Breast epithelium (tissue), 4 donors: ENCODE measurements around the gene APEX2. TPM values are rescaled to one million over a fixed set of nuclear protein-coding genes. Genes with fewer than 3 reads are reported as not detected.

Experiments
- DNase-seq, 2 donors: peaks; one replicate each; pipeline ENCODE4 v3.0.0-alpha.2; 2019; ENCODE audit warnings: low spot score in 2 of 2
- H3K27ac ChIP-seq, 2 donors: fragments of 200-600 bp; sonication (generic) in 1 of 2; one replicate each; pipeline ENCODE4 v1.5.1; 2016 to 2019; ENCODE audit warnings: mild to moderate bottlenecking in 1 of 2
- H3K27me3 ChIP-seq, 2 donors: fragments of 200-600 bp; sonication (generic) in 1 of 2; one replicate each; pipeline versions ENCODE4 v1.5.1 to v1.6.0; 2017 to 2019; ENCODE audit warnings: control low read depth in 1 of 2, mild to moderate bottlenecking in 1 of 2
- H3K36me3 ChIP-seq: fragments of 200-600 bp; one replicate; pipeline ENCODE4 v1.5.1; 2019
- H3K4me1 ChIP-seq, 2 donors: fragments of 200-600 bp; sonication (generic); one replicate each; pipeline ENCODE4 v1.5.1; 2016 to 2019; ENCODE audit warnings: control low read depth in 1 of 2
- H3K4me3 ChIP-seq, 3 donors: fragments of 200-600 bp; sonication (generic); 1 replicate in 2 of 3; 2 replicates in 1 of 3; pipeline ENCODE4 v1.5.1; 2016 to 2019; ENCODE audit warnings: mild to moderate bottlenecking in 3 of 3, moderate library complexity in 2 of 3
- H3K9me3 ChIP-seq, 2 donors: fragments of 200-600 bp; sonication (generic) in 1 of 2; one replicate each; pipeline ENCODE4 v1.5.1; 2016 to 2019; ENCODE audit warnings: control low read depth in 1 of 2
- POLR2A ChIP-seq: fragments of 450-650 bp; IDR thresholded peaks from one replicate; pipeline ENCODE4 v1.6.1; 2016; ENCODE audit warnings: antibody characterized with exemption, mild to moderate bottlenecking, moderate library complexity
- POLR2AphosphoS5 ChIP-seq, 3 donors: sonication (generic); formaldehyde crosslinking; IDR thresholded peaks; one replicate each; pipeline ENCODE4 v1.6.1; 2017; ENCODE audit warnings: antibody characterized with exemption in 3 of 3
- intact Hi-C: fragments of 100-400 bp; cut with DNase I; formaldehyde crosslinking; loops from one replicate; pipeline ENCODE4 v1.15.1; 2023; ENCODE audit warnings: low total_unique reads
- total RNA-seq, 3 donors: library from RNA; depleted of rRNA; stranded (reverse); fragments of >200 nt; gene quantifications; one replicate each; pipeline ENCODE4 v1.1.0, GENCODE V29; 2016
- TF ChIP-seq, protein P1 (sequence below), 3 donors: fragments of 450-650 bp; IDR thresholded peaks; one replicate each; pipeline ENCODE4 v1.5.1; 2016 to 2017; ENCODE audit warnings: antibody characterized with exemption in 3 of 3, mild to moderate bottlenecking in 3 of 3, moderate library complexity in 3 of 3

Gene APEX2, protein sequence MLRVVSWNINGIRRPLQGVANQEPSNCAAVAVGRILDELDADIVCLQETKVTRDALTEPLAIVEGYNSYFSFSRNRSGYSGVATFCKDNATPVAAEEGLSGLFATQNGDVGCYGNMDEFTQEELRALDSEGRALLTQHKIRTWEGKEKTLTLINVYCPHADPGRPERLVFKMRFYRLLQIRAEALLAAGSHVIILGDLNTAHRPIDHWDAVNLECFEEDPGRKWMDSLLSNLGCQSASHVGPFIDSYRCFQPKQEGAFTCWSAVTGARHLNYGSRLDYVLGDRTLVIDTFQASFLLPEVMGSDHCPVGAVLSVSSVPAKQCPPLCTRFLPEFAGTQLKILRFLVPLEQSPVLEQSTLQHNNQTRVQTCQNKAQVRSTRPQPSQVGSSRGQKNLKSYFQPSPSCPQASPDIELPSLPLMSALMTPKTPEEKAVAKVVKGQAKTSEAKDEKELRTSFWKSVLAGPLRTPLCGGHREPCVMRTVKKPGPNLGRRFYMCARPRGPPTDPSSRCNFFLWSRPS
- total RNA-seq, result 10 to 100 TPM in 2 of 3 donors, 1 to 10 TPM in 1; 6.7 to 13.2 (median 10.8) TPM

DNA sequence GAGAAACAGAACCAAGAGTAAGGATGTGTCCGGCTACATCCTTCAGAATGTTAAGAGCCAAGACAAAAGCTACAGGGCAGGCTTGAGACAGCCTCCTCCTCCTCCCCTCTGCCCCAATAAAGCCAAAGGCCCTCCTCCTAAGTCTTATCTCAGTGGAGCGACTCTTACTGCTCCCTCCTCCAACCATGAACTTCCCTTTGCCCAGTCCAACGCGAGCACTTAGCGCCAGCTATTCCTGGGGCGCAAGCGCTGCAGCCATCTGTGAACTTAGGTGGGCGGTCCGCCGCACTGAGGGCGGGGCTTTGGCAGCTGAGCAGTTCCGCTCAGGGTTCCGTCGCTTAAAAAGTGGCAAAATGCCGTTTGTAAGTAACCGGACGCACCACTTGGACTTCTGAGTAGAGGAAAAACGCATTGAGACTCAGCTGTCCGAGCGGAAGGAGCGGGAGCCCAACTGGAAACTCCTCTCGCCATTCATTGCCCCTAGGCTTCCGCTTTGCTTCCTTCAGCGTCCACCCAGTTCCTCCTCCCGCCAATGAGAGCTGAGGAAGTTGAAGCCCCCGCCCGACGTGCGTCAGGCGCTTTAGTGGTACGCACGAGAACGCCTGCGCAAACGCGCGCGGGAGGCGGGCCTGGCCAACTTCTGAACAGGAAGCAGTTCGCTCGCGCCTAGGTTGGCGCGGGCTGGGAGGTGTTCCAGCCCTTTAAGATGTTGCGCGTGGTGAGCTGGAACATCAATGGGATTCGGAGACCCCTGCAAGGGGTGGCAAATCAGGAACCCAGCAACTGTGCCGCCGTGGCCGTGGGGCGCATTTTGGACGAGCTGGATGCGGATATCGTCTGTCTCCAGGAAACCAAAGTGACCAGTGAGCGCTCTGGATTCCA is at the start of gene APEX2:
Gene APEX2, plus strand, starts transcription at position 647 of the 882 bp plus-strand sequence. Its CDS starts 60 bp downstream, at position 707.
- peak; percentile 88 to 89 for DNase-seq
- TF ChIP-seq POLR2A, result peak; percentile 75
- peak in 2 of 3 donors; percentile 29 to 85 for TF ChIP-seq POLR2AphosphoS5 (IDR thresholded peaks at IDR 0.05)
- TF ChIP-seq, protein P1, sequence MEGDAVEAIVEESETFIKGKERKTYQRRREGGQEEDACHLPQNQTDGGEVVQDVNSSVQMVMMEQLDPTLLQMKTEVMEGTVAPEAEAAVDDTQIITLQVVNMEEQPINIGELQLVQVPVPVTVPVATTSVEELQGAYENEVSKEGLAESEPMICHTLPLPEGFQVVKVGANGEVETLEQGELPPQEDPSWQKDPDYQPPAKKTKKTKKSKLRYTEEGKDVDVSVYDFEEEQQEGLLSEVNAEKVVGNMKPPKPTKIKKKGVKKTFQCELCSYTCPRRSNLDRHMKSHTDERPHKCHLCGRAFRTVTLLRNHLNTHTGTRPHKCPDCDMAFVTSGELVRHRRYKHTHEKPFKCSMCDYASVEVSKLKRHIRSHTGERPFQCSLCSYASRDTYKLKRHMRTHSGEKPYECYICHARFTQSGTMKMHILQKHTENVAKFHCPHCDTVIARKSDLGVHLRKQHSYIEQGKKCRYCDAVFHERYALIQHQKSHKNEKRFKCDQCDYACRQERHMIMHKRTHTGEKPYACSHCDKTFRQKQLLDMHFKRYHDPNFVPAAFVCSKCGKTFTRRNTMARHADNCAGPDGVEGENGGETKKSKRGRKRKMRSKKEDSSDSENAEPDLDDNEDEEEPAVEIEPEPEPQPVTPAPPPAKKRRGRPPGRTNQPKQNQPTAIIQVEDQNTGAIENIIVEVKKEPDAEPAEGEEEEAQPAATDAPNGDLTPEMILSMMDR (IDR thresholded peaks at IDR 0.05), result no peak
- H3K4me3 ChIP-seq, result peak within 1 kb of the TSS; percentile 49 to 71 (median 59)
- no peaks in the 10 kb centered on the region for H3K36me3 ChIP-seq
- no peaks in the 10 kb centered on the region for H3K4me1 ChIP-seq
- intact Hi-C loops, result no loop called here
- peaks cover 0 to 22% of the 10 kb centered on the region in 2 donors for H3K27me3 ChIP-seq
- no peaks in the 10 kb centered on the region for H3K9me3 ChIP-seq
- H3K27ac ChIP-seq, result peak within 1 kb of the TSS; percentile 85 to 95

DNA sequence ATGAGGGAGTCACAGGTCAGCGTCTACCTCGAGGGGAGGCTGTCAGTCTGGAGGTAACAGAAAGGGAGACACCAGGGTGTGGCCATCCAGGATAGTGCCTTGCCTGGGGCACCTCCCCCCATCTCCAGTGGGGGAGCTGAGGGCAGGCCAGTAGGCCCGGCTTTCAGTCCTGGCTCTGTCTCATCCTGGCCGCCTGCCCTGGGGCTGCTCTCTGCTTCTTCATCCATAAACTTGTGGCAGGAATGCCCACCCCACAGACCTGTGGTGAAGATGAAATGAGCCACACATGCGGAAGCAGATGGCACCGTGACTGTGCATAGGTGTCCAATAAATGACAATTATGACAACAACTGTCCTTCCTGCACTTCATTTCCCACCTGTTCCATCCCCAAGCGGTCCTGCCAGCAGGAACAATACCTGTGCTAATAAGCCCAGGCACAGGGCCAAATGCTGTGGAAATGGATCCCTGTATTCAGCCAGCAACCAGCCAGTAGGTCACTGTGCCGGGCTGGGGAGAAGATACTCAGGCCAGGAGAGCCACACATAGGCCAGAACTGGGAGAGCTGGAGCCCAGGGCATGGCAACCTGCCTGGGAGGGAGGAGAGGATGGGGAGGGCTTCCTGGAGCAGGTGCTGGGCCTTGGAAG is 49.3 kb upstream of the APEX2 start:
- Histone ChIP-seq H3K27ac (peak overlapping the region in 1 of 2 donors; percentile 1), H3K9me3 (no peaks in the 10 kb centered on the region), H3K4me1 (no peaks in the 10 kb centered on the region), H3K4me3 (no peak overlapping the region), H3K27me3 (peaks cover 0 to 32% of the 10 kb centered on the region in 2 donors), H3K36me3 (no peaks in the 10 kb centered on the region)
- TF ChIP-seq POLR2A (no peak), POLR2AphosphoS5 (IDR thresholded peaks at IDR 0.05) (no peak)
- TF ChIP-seq, protein P1 (IDR thresholded peaks at IDR 0.05), result no peak
- intact Hi-C loops, result no loop called here
- DNase-seq, result peak in 1 of 2 donors; percentile 36

DNA sequence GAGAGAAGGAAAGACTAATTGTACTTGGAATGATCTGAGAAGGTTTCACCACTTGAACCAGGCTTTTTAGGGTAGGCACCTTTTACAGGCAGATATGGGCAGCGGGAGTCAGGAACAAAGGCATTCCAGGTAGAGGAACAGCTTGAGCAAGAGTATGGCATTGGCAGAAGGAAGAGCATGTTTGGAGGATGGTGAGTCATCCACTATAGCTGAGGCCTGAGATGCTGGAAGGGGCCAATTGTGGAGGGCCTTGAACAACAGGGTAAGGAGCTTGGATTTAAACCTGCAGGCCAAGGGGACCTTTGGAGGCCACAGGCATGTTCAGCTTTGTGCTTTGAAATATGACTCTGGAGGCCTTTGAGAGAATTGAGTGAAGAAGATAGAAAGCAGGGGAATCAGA is 38.4 kb upstream of the APEX2 start:
- no peaks in the 10 kb centered on the region for H3K36me3 ChIP-seq
- TF ChIP-seq POLR2AphosphoS5 (IDR thresholded peaks at IDR 0.05) (no peak), POLR2A (no peak)
- TF ChIP-seq, protein P1 (IDR thresholded peaks at IDR 0.05), result no peak
- no peaks in the 10 kb centered on the region for H3K4me1 ChIP-seq
- intact Hi-C loops, result no loop called here
- H3K4me3 ChIP-seq, result no peak overlapping the region
- H3K27ac ChIP-seq, result no peak overlapping the region
- peaks cover 0 to 29% of the 10 kb centered on the region in 2 donors for H3K27me3 ChIP-seq
- DNase-seq, result no peak
- no peaks in the 10 kb centered on the region for H3K9me3 ChIP-seq

DNA sequence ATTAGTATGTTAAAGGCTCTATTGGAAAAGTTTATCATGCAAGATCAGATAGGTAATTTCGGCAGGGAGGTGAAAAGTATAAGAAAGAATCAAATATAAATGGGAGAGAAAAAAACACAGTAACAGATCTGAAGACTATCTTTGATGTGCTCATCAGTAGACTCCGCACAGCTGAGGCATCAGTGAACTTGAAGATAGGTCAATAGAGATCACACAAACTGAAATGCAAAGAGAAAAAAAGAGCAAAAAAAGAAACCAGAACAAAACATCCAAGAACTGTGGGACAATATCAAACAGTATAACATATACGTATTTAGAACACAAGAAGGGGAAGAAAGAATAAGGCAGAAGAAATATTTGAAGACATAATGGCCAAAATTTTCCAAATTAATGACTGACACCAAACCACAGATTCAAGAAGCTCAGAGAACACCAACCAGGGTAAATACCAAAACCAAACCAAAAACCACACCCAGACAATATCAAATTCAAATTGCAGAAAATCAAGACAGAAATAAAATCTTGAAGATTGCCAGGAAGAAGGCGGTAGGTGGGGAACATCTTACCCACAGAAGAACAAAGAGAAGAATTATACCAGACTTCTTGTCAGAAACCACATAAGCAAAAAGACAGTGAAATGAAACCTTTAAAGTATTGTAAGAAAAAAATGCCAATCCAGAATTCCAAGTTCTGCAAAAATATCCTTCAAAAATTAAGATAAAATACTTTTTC is 35.2 kb upstream of the APEX2 start:
- H3K27ac ChIP-seq, result no peak overlapping the region
- H3K4me1 ChIP-seq, result no peaks in the 10 kb centered on the region
- DNase-seq, result no peak
- TF ChIP-seq, protein P1 (IDR thresholded peaks at IDR 0.05), result no peak
- TF ChIP-seq POLR2AphosphoS5 (IDR thresholded peaks at IDR 0.05) (no peak), POLR2A (no peak)
- H3K4me3 ChIP-seq, result no peak overlapping the region
- H3K36me3 ChIP-seq, result no peaks in the 10 kb centered on the region
- H3K27me3 ChIP-seq, result peaks cover 0 to 18% of the 10 kb centered on the region in 2 donors
- intact Hi-C loops, result no loop called here
- H3K9me3 ChIP-seq, result peaks cover 0 to 12% of the 10 kb centered on the region in 2 donors
